ENCODE measurements around the gene ABCA8.

DNA sequence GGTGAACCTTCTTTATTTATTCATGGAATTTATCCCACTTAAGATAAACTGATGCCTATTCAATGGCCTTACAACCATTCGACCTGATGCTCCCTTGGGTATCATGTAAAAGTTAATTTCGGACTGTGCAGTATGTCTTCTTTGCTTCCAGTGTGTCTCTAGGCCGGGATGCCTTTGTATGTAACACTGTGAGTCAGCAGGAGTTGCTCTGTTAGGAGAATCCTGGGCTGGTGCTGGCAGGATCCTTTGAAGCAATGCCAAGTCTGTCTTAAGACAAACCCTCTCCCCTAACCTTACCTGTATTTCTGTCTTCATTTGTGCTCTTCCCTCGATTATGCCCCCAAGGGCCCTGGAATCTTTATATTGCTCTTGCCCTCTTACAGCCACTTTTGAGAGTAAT lies 37.9 kb upstream of the ABCA8 start:
- TF ChIP-seq YY1 (IDR thresholded peaks at IDR 0.05; ENCODE audit: insufficient read depth, insufficient read length) (no peak), ZNF274 (IDR thresholded peaks at IDR 0.05; ENCODE audit: low read depth, low read length) (no peak), SUZ12 (IDR thresholded peaks at IDR 0.05; ENCODE audit: extremely low read depth, insufficient read depth, insufficient read length) (no peak)
